Endothelial cell of umbilical vein (primary cell): Measurements from ENCODE around the gene ENPP5. TPM values are rescaled to one million over a fixed set of nuclear protein-coding genes. Genes with fewer than 3 reads are reported as not detected.

ENCODE experiments used
- BruUV-seq: library from RNA; stranded (reverse); fragments of 400-500 nt; replicated peaks from 2 replicates; lab custom pipeline; 2021; lab: Mats Ljungman, UMichigan
- CTCF ChIA-PET: fragments of 300-600, 350-600 bp; sonication (Branson Sonifier 250); formaldehyde crosslinking; loops from one replicate; lab custom pipeline; 2021; ENCODE audit warnings: antibody characterized with exemption, inconsistent platforms; lab: Charles Lee
- POLR2A ChIA-PET: fragments of 300-600, 350-600 bp; sonication (Branson Sonifier 250); formaldehyde crosslinking; loops from one replicate; lab custom pipeline; 2021; ENCODE audit warnings: antibody characterized with exemption, inconsistent platforms; lab: Charles Lee
- DNase-seq: peaks from one replicate; pipeline ENCODE4 v3.0.0-alpha.2; 2011; ENCODE audit warnings: low read depth, low spot score
- FAIRE-seq: peaks from 2 replicates; lab custom pipeline; 2011; peaks lifted over from hg19 to GRCh38; lab: Jason Lieb, UNC
- H2AFZ ChIP-seq: 2 replicates; pipeline ENCODE4 v1.6.0; 2012; ENCODE audit warnings: low read depth, low read length, control low read depth, inconsistent platforms
- H3K27ac ChIP-seq: 2 replicates; pipeline ENCODE4 v1.5.1; 2011; ENCODE audit warnings: low read depth, mild to moderate bottlenecking, control low read depth, low read length, moderate library complexity; ENCODE audit not compliant: insufficient read depth
- H3K27me3 ChIP-seq, 2 experiments: 2 replicates each; pipeline versions ENCODE4 v1.6.0 to v1.6.1; 2011; ENCODE audit warnings: low read length in 2 of 2, mixed read lengths in 1 of 2; ENCODE audit not compliant: control insufficient read depth in 2 of 2, insufficient read depth in 2 of 2
- H3K36me3 ChIP-seq, 2 experiments: 2 replicates in 1 of 2; 3 replicates in 1 of 2; pipeline ENCODE4 v1.5.1; 2011; ENCODE audit warnings: low read length in 2 of 2, mild to moderate bottlenecking in 1 of 2, moderate library complexity in 1 of 2; ENCODE audit not compliant: control insufficient read depth in 2 of 2, insufficient read depth in 2 of 2; ENCODE audit errors: extremely low read depth in 1 of 2
- H3K4me1 ChIP-seq: 3 replicates; pipeline ENCODE4 v1.5.1; 2011; ENCODE audit warnings: mild to moderate bottlenecking, low read length; ENCODE audit not compliant: control insufficient read depth, insufficient read depth; ENCODE audit errors: extremely low read depth
- H3K4me2 ChIP-seq: 2 replicates; pipeline ENCODE4 v1.6.1; 2011; ENCODE audit warnings: low read length, control low read depth, mixed read lengths; ENCODE audit not compliant: insufficient read depth
- H3K4me3 ChIP-seq, 3 experiments: fragments of 200-600 bp in 1 of 3; sonication (generic), shearing (Covaris generic) in 1 of 3; replicated peaks in 1 of 3; 2 replicates each; pipeline ENCODE4 v1.5.1; 2011 to 2016; ENCODE audit warnings: control low read depth in 3 of 3, low read length in 3 of 3, mild to moderate bottlenecking in 2 of 3, inconsistent platforms in 1 of 3, low read depth in 1 of 3, moderate library complexity in 1 of 3; ENCODE audit not compliant: insufficient read depth in 1 of 3
- H3K79me2 ChIP-seq: 2 replicates; pipeline ENCODE4 v1.6.0; 2012; ENCODE audit warnings: low read length, inconsistent platforms; ENCODE audit not compliant: control insufficient read depth, insufficient read depth
- H3K9ac ChIP-seq: replicated peaks from 2 replicates; pipeline ENCODE3; 2011; ENCODE audit warnings: low read length, control low read depth; ENCODE audit not compliant: insufficient read depth; ENCODE audit errors: extremely low read depth
- H3K9me1 ChIP-seq: replicated peaks from 3 replicates; pipeline ENCODE4 v1.6.0; 2011; ENCODE audit warnings: mild to moderate bottlenecking, low read length; ENCODE audit not compliant: control insufficient read depth, insufficient read depth; ENCODE audit errors: extremely low read depth
- H3K9me3 ChIP-seq: replicated peaks from 2 replicates; pipeline ENCODE4 v1.5.1; 2012; ENCODE audit warnings: low read length, inconsistent platforms; ENCODE audit not compliant: control insufficient read depth, insufficient read depth
- H4K20me1 ChIP-seq: replicated peaks from 2 replicates; pipeline ENCODE3; 2011; ENCODE audit warnings: mild to moderate bottlenecking, low read length; ENCODE audit not compliant: control insufficient read depth, insufficient read depth; ENCODE audit errors: extremely low read depth
- CTCF ChIP-seq, 2 donors: IDR thresholded peaks; 1 replicate in 1 of 2; 2 replicates in 1 of 2; pipeline ENCODE4 v1.5.1; 2011; ENCODE audit warnings: low read length in 2 of 2, mild to moderate bottlenecking in 2 of 2, moderate library complexity in 2 of 2, control low read depth in 1 of 2, inconsistent platforms in 1 of 2, low read depth in 1 of 2; ENCODE audit not compliant: insufficient read depth in 1 of 2; ENCODE audit errors: extremely low read depth in 1 of 2
- EZH2 ChIP-seq: IDR thresholded peaks from 2 replicates; pipeline ENCODE4 v1.6.1; 2012; ENCODE audit warnings: borderline replicate concordance, low read depth, mild to moderate bottlenecking, moderate library complexity, low read length, inconsistent platforms; ENCODE audit not compliant: severe bottlenecking
- FOS ChIP-seq: IDR thresholded peaks from 2 replicates; pipeline ENCODE4 v1.6.1; 2011; ENCODE audit warnings: mild to moderate bottlenecking, low read length, moderate library complexity, borderline replicate concordance; ENCODE audit not compliant: insufficient read depth
- GATA2 ChIP-seq: IDR thresholded peaks from 2 replicates; pipeline ENCODE4 v1.7.0; 2011; ENCODE audit warnings: low read depth, mild to moderate bottlenecking, moderate library complexity, mixed read lengths, low read length; ENCODE audit not compliant: insufficient read length, insufficient read depth
- JUN ChIP-seq: IDR thresholded peaks from 2 replicates; pipeline ENCODE4 v1.6.1; 2011; ENCODE audit warnings: borderline replicate concordance, low read depth; ENCODE audit not compliant: insufficient read length, insufficient read depth
- MYC ChIP-seq: IDR thresholded peaks from one replicate; pipeline ENCODE4 v1.6.1; 2011; ENCODE audit warnings: mild to moderate bottlenecking, low read depth, low read length
- POLR2A ChIP-seq: IDR thresholded peaks from 2 replicates; pipeline ENCODE4 v1.6.1; 2012; ENCODE audit warnings: low read depth, mild to moderate bottlenecking, control low read depth, low read length
- POLR2AphosphoS5 ChIP-seq: IDR thresholded peaks from 2 replicates; pipeline ENCODE4 v1.6.1; 2012; ENCODE audit warnings: low read depth, mild to moderate bottlenecking, control low read depth, low read length, moderate library complexity; ENCODE audit not compliant: insufficient read depth
- dilution Hi-C: fragments of 300-500 bp; cut with MboI; formaldehyde crosslinking; loops from one replicate; pipeline ENCODE4 v1.15.0; 2019; ENCODE audit warnings: low sequenced_read_pairs; ENCODE audit not compliant: extremely low pct_ligation_motif_present
- intact Hi-C: fragments of 100-400 bp; cut with micrococcal nuclease; formaldehyde crosslinking; loops from one replicate; pipeline ENCODE4 v1.10.0; 2022
- polyA plus RNA-seq, 4 experiments: library from polyadenylated mRNA; depleted of rRNA in 3 of 4; stranded (reverse) in 3 of 4; unstranded in 1 of 4; fragments of >200 nt; gene quantifications; 2 replicates each; pipeline versions ENCODE4 v1.2.1 to v1.2.3, GENCODE V29; 2011 to 2012; ENCODE audit warnings: missing spikeins in 1 of 4
- total RNA-seq: library from RNA; stranded (reverse); gene quantifications from 2 replicates; pipeline ENCODE4 v1.2.3, GENCODE V29; 2021
- TF ChIP-seq, protein P1 (sequence below): IDR thresholded peaks from 2 replicates; pipeline ENCODE4 v1.6.1; 2011; ENCODE audit not compliant: insufficient read depth, insufficient read length

The ENPP5 gene
- total and polyA plus RNA-seq, 2 donors (not counting 3 experiments of a cell fraction or from before 2014, with no cell fraction given): not detected

DNA sequence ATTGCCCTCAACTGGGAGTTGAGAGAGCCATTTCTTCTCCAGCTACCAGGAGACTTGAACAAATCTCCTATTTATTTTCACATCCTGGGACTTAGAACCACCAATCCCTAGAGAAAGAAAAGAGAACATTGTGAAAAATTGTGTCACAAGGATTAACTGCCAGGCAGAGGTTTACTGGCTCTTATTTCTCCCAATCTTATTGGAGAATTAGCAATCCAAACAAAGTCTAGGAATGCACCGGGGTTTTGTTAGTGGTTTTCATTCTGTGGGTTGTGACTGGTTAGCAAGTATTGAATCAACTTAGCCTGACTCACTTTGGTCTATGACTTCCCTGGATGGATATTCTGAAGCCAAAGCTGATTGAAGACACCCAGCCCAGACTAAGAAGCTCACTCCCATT, 21.2 kb upstream of the ENPP5 start:
- H3K4me2 ChIP-seq: no peak overlapping the region
- TF ChIP-seq POLR2AphosphoS5: no peak
- TF ChIP-seq, protein P1, sequence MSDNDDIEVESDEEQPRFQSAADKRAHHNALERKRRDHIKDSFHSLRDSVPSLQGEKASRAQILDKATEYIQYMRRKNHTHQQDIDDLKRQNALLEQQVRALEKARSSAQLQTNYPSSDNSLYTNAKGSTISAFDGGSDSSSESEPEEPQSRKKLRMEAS: no peak
- no peak for TF ChIP-seq CTCF (IDR thresholded peaks at IDR 0.05; ENCODE audit: extremely low read depth in 1 of 2, insufficient read depth in 1 of 2, low read depth in 1 of 2, low read length in 2 of 2)
- TF ChIP-seq POLR2A: no peak
- TF ChIP-seq JUN: no peak
- CTCF ChIA-PET: interaction anchor here (0.9 kb wide), 1 partner anchor 826 kb away, joined by 3 read pairs; no protein-coding TSS in a partner anchor
- no peaks in the 10 kb centered on the region for H4K20me1 ChIP-seq
- POLR2A ChIA-PET: no interaction called here
- dilution Hi-C loops: no loop called here
- H3K79me2 ChIP-seq: no peaks in the 10 kb centered on the region
- no peak for FAIRE-seq
- H3K27me3 ChIP-seq: peaks cover 0 to 2% of the 10 kb centered on the region in 2 experiments
- H3K27ac ChIP-seq: no peak overlapping the region
- H3K9me1 ChIP-seq: no peaks in the 10 kb centered on the region
- intact Hi-C loops: no loop called here
- H3K36me3 ChIP-seq: no peaks in the 10 kb centered on the region
- H3K4me3 ChIP-seq: no peak overlapping the region
- no peak for DNase-seq
- H3K9me3 ChIP-seq: no peaks in the 10 kb centered on the region
- no TSS peak for BruUV-seq
- H2AFZ ChIP-seq: no peak overlapping the region
- H3K4me1 ChIP-seq: no peaks in the 10 kb centered on the region
- no peak overlapping the region for H3K9ac ChIP-seq

GRCh38 chr6:46190889-46191288, 20.1 kb upstream of the ENPP5 start:
- no peaks in the 10 kb centered on the region for H3K9me3 ChIP-seq
- DNase-seq: no peak
- dilution Hi-C loops (no loop called here), intact Hi-C loops (no loop called here)
- TF ChIP-seq FOS (no peak), EZH2 (no peak), GATA2 (no peak), JUN (no peak), POLR2A (no peak), POLR2AphosphoS5 (no peak), CTCF (IDR thresholded peaks at IDR 0.05; ENCODE audit: extremely low read depth in 1 of 2, insufficient read depth in 1 of 2, low read depth in 1 of 2, low read length in 2 of 2) (no peak), MYC (no peak)
- TF ChIP-seq, protein P1: no peak
- H3K9me1 ChIP-seq: no peaks in the 10 kb centered on the region
- POLR2A ChIA-PET: no interaction called here
- H3K36me3 ChIP-seq: no peaks in the 10 kb centered on the region
- H3K79me2 ChIP-seq: no peaks in the 10 kb centered on the region
- H3K27me3 ChIP-seq: peaks cover 0 to 2% of the 10 kb centered on the region in 2 experiments
- no peak overlapping the region for H3K27ac ChIP-seq
- no peak overlapping the region for H3K9ac ChIP-seq
- no peak overlapping the region for H3K4me2 ChIP-seq
- H3K4me3 ChIP-seq: no peak overlapping the region
- CTCF ChIA-PET: interaction anchor here (0.9 kb wide), 1 partner anchor 827 kb away, joined by 3 read pairs; no protein-coding TSS in a partner anchor
- H3K4me1 ChIP-seq: no peaks in the 10 kb centered on the region
- FAIRE-seq: no peak
- no TSS peak for BruUV-seq
- no peak overlapping the region for H2AFZ ChIP-seq
- no peaks in the 10 kb centered on the region for H4K20me1 ChIP-seq
